Ishikawa (cell line): Measurements from ENCODE around the gene PNMA8A.

ENCODE experiments used
- CEBPB ChIP-seq: IDR thresholded peaks from 2 replicates; pipeline ENCODE4 v1.6.1; 2012
- CREB1 ChIP-seq: IDR thresholded peaks from 2 replicates; pipeline ENCODE4 v1.6.1; 2012; ENCODE audit warnings: low read depth
- EGR1 ChIP-seq: IDR thresholded peaks from 2 replicates; pipeline ENCODE4 v1.6.1; 2012
- EP300 ChIP-seq: IDR thresholded peaks from 2 replicates; pipeline ENCODE4 v1.6.1; 2012; ENCODE audit warnings: borderline replicate concordance
- FOXM1 ChIP-seq: IDR thresholded peaks from 2 replicates; pipeline ENCODE4 v1.6.1; 2012; ENCODE audit warnings: low read depth, borderline replicate concordance
- MAX ChIP-seq: IDR thresholded peaks from 2 replicates; pipeline ENCODE4 v1.6.1; 2012
- NFIC ChIP-seq: IDR thresholded peaks from 2 replicates; pipeline ENCODE4 v1.6.1; 2012
- RAD21 ChIP-seq: IDR thresholded peaks from 2 replicates; pipeline ENCODE4 v1.6.1; 2012; ENCODE audit warnings: low read depth
- REST ChIP-seq: IDR thresholded peaks from 2 replicates; pipeline ENCODE4 v1.6.1; 2012; ENCODE audit warnings: low read depth, mild to moderate bottlenecking
- TAF1 ChIP-seq: IDR thresholded peaks from 2 replicates; pipeline ENCODE4 v1.6.1; 2012; ENCODE audit warnings: low read depth, mild to moderate bottlenecking
- TCF12 ChIP-seq: IDR thresholded peaks from 2 replicates; pipeline ENCODE4 v1.6.1; 2012; ENCODE audit warnings: low read depth
- TEAD4 ChIP-seq: IDR thresholded peaks from 2 replicates; pipeline ENCODE4 v1.6.1; 2012
- USF1 ChIP-seq: IDR thresholded peaks from 2 replicates; pipeline ENCODE4 v1.6.1; 2012
- YY1 ChIP-seq: IDR thresholded peaks from 2 replicates; pipeline ENCODE4 v1.6.1; 2012; ENCODE audit warnings: low read depth
- ZBTB7A ChIP-seq: IDR thresholded peaks from 2 replicates; pipeline ENCODE4 v1.6.1; 2012; ENCODE audit warnings: low read depth

The PNMA8A gene

GRCh38 chr19:46442808-46443450, 28.4 kb downstream of the PNMA8A start:
- TF ChIP-seq ZBTB7A (no peak), TEAD4 (peak; percentile 45), EP300 (peak; percentile 13; the same call in 1 of the 2 replicates), NFIC (peak; percentile 87)

- TF ChIP-seq TEAD4, result no peak
- no peak for TF ChIP-seq ZBTB7A
- TF ChIP-seq TCF12, result no peak
- no peak for TF ChIP-seq EP300
- TF ChIP-seq CREB1, result no peak
- TF ChIP-seq CEBPB, result no peak
- no peak for TF ChIP-seq TAF1
- TF ChIP-seq NFIC, result no peak
- no peak for TF ChIP-seq REST
- no peak for TF ChIP-seq USF1
- no peak for TF ChIP-seq EGR1
- TF ChIP-seq YY1, result no peak
- TF ChIP-seq MAX, result no peak
- no peak for TF ChIP-seq FOXM1
- TF ChIP-seq RAD21, result no peak
Measured at GRCh38 chr19:46441866-46442265, 29.5 kb downstream of the PNMA8A start.

- TF ChIP-seq CREB1, result no peak
- TF ChIP-seq EP300, result no peak
- TF ChIP-seq EGR1, result no peak
- TF ChIP-seq FOXM1, result no peak
- no peak for TF ChIP-seq TEAD4
- TF ChIP-seq TAF1, result no peak
- TF ChIP-seq MAX, result no peak
Measured at GRCh38 chr19:46435009-46435408, 36.4 kb downstream of the PNMA8A start.

- TF ChIP-seq MAX, result no peak
- TF ChIP-seq RAD21, result peak; percentile 40
- no peak for TF ChIP-seq TEAD4
Measured at GRCh38 chr19:46431824-46432223, 39.5 kb downstream of the PNMA8A start.

- TF ChIP-seq CREB1 (no peak), USF1 (peak; percentile 55), TCF12 (no peak)
Measured at GRCh38 chr19:46429999-46430398, 41.4 kb downstream of the PNMA8A start.

- TF ChIP-seq MAX, result no peak
- no peak for TF ChIP-seq CEBPB
- no peak for TF ChIP-seq TEAD4
- no peak for TF ChIP-seq ZBTB7A
- no peak for TF ChIP-seq TCF12
- no peak for TF ChIP-seq FOXM1
- no peak for TF ChIP-seq REST
- TF ChIP-seq RAD21, result no peak
- no peak for TF ChIP-seq EP300
- TF ChIP-seq NFIC, result no peak
- TF ChIP-seq CREB1, result no peak
- no peak for TF ChIP-seq EGR1
- no peak for TF ChIP-seq USF1
- TF ChIP-seq TAF1, result no peak
- TF ChIP-seq YY1, result no peak
Measured at GRCh38 chr19:46428239-46429135, 42.9 kb downstream of the PNMA8A start, which contains the start of gene PNMA8C. PNMA8C (minus strand) TSS chr19:46428936; CDS start chr19:46428359, 577 bp downstream.
